GM12878 (cell line): ENCODE data around the gene ATOSA. TPM values are rescaled to one million over a fixed set of nuclear protein-coding genes. Genes with fewer than 3 reads are reported as not detected.

Experiments
- ATAC-seq: fragments of 200-7000 bp; cut with Tn5 transposase; 3 replicates; pipeline ENCODE4 v1.9.1; 2020; ENCODE audit warnings: mild to moderate bottlenecking, moderate library complexity
- BruUV-seq: library from RNA; stranded (reverse); fragments of 400-500 nt; replicated peaks from 2 replicates; lab custom pipeline; 2021; lab: Mats Ljungman, UMichigan
- CTCF ChIA-PET: fragments of 300-600 bp; sonication (Branson Sonifier 250); formaldehyde crosslinking; extraction: SDS; loops from one replicate; lab custom pipeline; 2021; ENCODE audit warnings: inconsistent platforms; lab: Yijun Ruan, JAX
- POLR2A ChIA-PET: fragments of 350-600 bp; formaldehyde crosslinking; extraction: SDS; loops from one replicate; lab custom pipeline; 2021; ENCODE audit warnings: inconsistent platforms; lab: Charles Lee
- RAD21 ChIA-PET: fragments of 300-600 bp; sonication (Branson Sonifier 250); formaldehyde crosslinking; loops from one replicate; lab custom pipeline; 2023; ENCODE audit warnings: antibody characterized with exemption; ENCODE audit not compliant: unreplicated experiment; lab: Charles Lee
- SMC1A ChIA-PET: fragments of 300-600 bp; sonication (Branson Sonifier 250); formaldehyde crosslinking; loops from one replicate; lab custom pipeline; 2023; ENCODE audit not compliant: unreplicated experiment, uncharacterized antibody; lab: Charles Lee
- DNase-seq: peaks from one replicate; pipeline ENCODE4 v3.0.0-alpha.2; 2011; ENCODE audit warnings: low read depth, low spot score
- FAIRE-seq: peaks from 3 replicates; lab custom pipeline; 2011; peaks lifted over from hg19 to GRCh38; lab: Jason Lieb, UNC
- H2AFZ ChIP-seq: 2 replicates; pipeline ENCODE4 v1.6.0; 2011; ENCODE audit warnings: low read depth, low read length, control low read depth; ENCODE audit not compliant: control insufficient read depth
- H3K27ac ChIP-seq: 2 replicates; pipeline ENCODE4 v1.5.1; 2011; ENCODE audit warnings: control low read depth; ENCODE audit not compliant: control insufficient read depth, insufficient read depth
- H3K27me3 ChIP-seq, 2 experiments: replicated peaks in 1 of 2; 2 replicates each; pipeline versions ENCODE4 v1.6.0 to v1.6.1; 2011; ENCODE audit warnings: low read length in 1 of 2; ENCODE audit not compliant: control insufficient read depth in 2 of 2, insufficient read depth in 2 of 2
- H3K36me3 ChIP-seq, 2 experiments: 2 replicates each; pipeline ENCODE4 v1.5.1; 2011; ENCODE audit warnings: low read length in 1 of 2; ENCODE audit not compliant: control insufficient read depth in 2 of 2, insufficient read depth in 2 of 2
- H3K4me1 ChIP-seq: 2 replicates; pipeline ENCODE4 v1.6.1; 2011; ENCODE audit warnings: mild to moderate bottlenecking, low read length, moderate library complexity, mixed read lengths; ENCODE audit not compliant: control insufficient read depth, insufficient read depth
- H3K4me2 ChIP-seq: 2 replicates; pipeline ENCODE4 v1.6.0; 2011; ENCODE audit warnings: control low read depth; ENCODE audit not compliant: control insufficient read depth, insufficient read depth
- H3K4me3 ChIP-seq: fragments of 200-600 bp; sonication (generic); 2 replicates; pipeline ENCODE4 v1.5.1; 2016
- H3K79me2 ChIP-seq: 2 replicates; pipeline ENCODE4 v1.6.0; 2011; ENCODE audit warnings: low read length; ENCODE audit not compliant: control insufficient read depth, insufficient read depth
- H3K9ac ChIP-seq: 2 replicates; pipeline ENCODE4 v1.8.0; 2011; ENCODE audit warnings: low read length, control low read depth, mixed read lengths; ENCODE audit not compliant: control insufficient read depth, insufficient read depth
- H3K9me3 ChIP-seq: replicated peaks from 3 replicates; pipeline ENCODE4 v1.5.1; 2011; ENCODE audit warnings: mild to moderate bottlenecking, low read length; ENCODE audit not compliant: control insufficient read depth, insufficient read depth
- H4K20me1 ChIP-seq: 2 replicates; pipeline ENCODE4 v1.6.0; 2011; ENCODE audit not compliant: control insufficient read depth, insufficient read depth
- BMI1 ChIP-seq: fragments of 450-650 bp; IDR thresholded peaks from 2 replicates; pipeline ENCODE4 v1.6.1; 2016; ENCODE audit warnings: mild to moderate bottlenecking, moderate library complexity, borderline replicate concordance
- CBFB ChIP-seq: IDR thresholded peaks from 2 replicates; pipeline ENCODE4 v1.6.1; 2016; ENCODE audit warnings: antibody characterized with exemption, low read depth
- CEBPB ChIP-seq, 2 experiments: fragments of 150-350 bp in 1 of 2; IDR thresholded peaks; 2 replicates each; pipeline ENCODE4 v1.6.1; 2012 to 2014; ENCODE audit warnings: low read depth in 2 of 2, low read length in 2 of 2, borderline replicate concordance in 1 of 2, inconsistent platforms in 1 of 2
- CUX1 ChIP-seq: IDR thresholded peaks from 2 replicates; pipeline ENCODE4 v1.6.1; 2012; ENCODE audit warnings: improper control_type of control experiment, low read depth, low read length; ENCODE audit not compliant: insufficient replicate concordance
- EZH2 ChIP-seq: IDR thresholded peaks from 2 replicates; pipeline ENCODE4 v1.6.1; 2012; ENCODE audit warnings: low read depth, mild to moderate bottlenecking, control low read depth, inconsistent platforms, low read length, borderline replicate concordance; ENCODE audit not compliant: control insufficient read depth
- HDGF ChIP-seq: fragments of 450-650 bp; IDR thresholded peaks from 2 replicates; pipeline ENCODE4 v1.6.1; 2016; ENCODE audit warnings: antibody characterized with exemption
- NBN ChIP-seq: fragments of 450-650 bp; IDR thresholded peaks from 2 replicates; pipeline ENCODE4 v1.6.1; 2016
- SMC3 ChIP-seq: IDR thresholded peaks from 2 replicates; pipeline ENCODE4 v1.6.1; 2011; ENCODE audit warnings: low read length, improper control_type of control experiment, borderline replicate concordance
- SRF ChIP-seq, 2 experiments: IDR thresholded peaks; 2 replicates each; pipeline ENCODE4 v1.6.1; 2011; ENCODE audit warnings: low read depth in 2 of 2, low read length in 2 of 2, mild to moderate bottlenecking in 1 of 2, moderate library complexity in 1 of 2
- ZBED1 ChIP-seq: IDR thresholded peaks from 2 replicates; pipeline ENCODE4 v1.6.1; 2016; ENCODE audit warnings: borderline replicate concordance
- ZNF217 ChIP-seq: fragments of 450-650 bp; IDR thresholded peaks from 2 replicates; pipeline ENCODE4 v1.6.1; 2017; ENCODE audit warnings: antibody characterized with exemption, mild to moderate bottlenecking
- WGBS: methylation state at CpG from one replicate; pipeline ENCODE4 v1.1.6; 2016; ENCODE audit warnings: low lambda C conversion rate; ENCODE audit not compliant: insufficient replicate concordance, insufficient coverage; ENCODE audit errors: missing lambda C conversion rate; 5-methylcytosine and 5-hydroxymethylcytosine counted together
- in situ Hi-C: fragments of 300-500 bp; cut with MboI; formaldehyde crosslinking; loops from 9 replicates; pipeline ENCODE4 v1.14.3; 2018; ENCODE audit warnings: mixed read lengths
- intact Hi-C: fragments of 100-400 bp; cut with micrococcal nuclease; formaldehyde crosslinking; loops from one replicate; pipeline ENCODE4 v1.14.2; 2022; ENCODE audit not compliant: unreplicated experiment
- polyA plus RNA-seq, 11 experiments: library from polyadenylated mRNA; depleted of rRNA in 4 of 11; unstranded in 6 of 11; stranded (reverse) in 5 of 11; fragments of >200 nt; fragmentation: Nextera tagmentation in 4 of 11; fragmentation: Illumina TruSeq in 1 of 11; extraction: Ambion mirVana in 4 of 11; extraction: Trizol in 1 of 11; gene quantifications; 1 replicate in 1 of 11; 2 replicates in 10 of 11; pipeline versions ENCODE4 v1.2.1 to v1.2.3, GENCODE V29; 2011 to 2016; ENCODE audit warnings: inconsistent platforms in 2 of 11, missing spikeins in 2 of 11, low read depth in 1 of 11
- total RNA-seq, 4 experiments: library from RNA; depleted of rRNA in 3 of 4; stranded (reverse); fragments of >200 nt in 3 of 4; fragmentation: Illumina TruSeq in 1 of 4; extraction: Trizol in 1 of 4; gene quantifications; 2 replicates each; pipeline versions ENCODE4 v1.2.1 to v1.2.3, GENCODE V29; 2013 to 2021

The ATOSA gene
- total and polyA plus RNA-seq, 10 of the 15 experiments (the other 5 are each of a cell fraction or from before 2014, with no cell fraction given): 6.8 to 24.3 (median 14.6) TPM

DNA sequence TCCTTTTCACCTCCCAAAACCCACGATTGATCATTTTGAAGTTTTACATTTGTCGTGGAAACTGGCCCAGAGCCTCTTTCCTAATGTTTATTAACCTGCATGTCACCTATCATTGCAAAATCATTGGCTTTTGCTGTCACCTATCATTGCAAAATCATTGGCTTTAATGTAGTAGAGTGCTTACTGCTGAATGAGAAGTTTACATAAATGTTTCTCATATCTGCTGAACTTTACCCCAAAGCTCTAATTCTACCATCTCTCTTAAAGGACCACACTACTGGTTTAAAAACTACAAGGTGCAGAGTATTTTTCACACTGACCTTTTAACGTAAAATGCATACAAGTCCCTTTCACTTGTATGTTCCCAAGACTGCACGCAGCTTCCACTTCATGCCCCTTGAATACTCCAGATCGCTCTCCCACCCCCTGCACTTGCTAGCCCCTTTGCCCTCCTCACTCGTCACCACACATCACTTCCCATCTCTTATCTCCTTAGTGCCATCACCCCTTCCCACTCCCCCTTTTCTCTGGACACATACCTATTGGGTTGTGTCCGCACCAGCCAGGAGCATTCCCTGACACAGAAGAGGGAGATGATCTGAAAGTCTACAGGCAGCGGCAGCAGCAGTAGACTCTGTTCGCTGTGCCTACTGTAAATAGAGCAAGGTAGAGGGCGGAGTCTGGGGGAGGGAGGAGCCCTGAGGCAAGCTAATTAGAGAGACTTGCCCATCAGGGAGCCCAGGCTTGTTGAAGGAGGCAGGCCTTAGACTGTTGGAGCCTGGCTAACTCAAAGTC is 30.2 kb upstream of the ATOSA start (continued):
- TF ChIP-seq CUX1: no peak
- no peak for TF ChIP-seq HDGF

DNA sequence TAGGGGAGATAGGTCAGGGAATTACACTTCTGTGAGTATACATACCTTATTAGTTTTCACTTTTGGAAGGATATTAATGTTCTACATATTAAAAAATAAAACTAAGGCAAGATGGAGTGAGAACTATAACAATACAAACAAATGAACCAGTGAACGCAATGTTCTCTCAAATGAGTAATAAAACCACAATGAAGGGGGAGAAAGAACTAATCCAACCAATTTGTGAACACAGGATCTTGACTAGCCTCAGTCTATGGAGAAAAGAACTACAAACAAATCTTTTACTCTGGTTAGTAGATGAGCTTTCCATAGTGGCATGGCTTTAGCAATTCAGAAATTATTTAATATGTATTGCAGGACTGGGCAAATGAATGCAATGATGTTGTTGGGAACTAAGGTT is 26.9 kb upstream of the ATOSA start:
- DNase-seq: no peak
- peaks cover 14% of the 10 kb centered on the region for H3K4me1 ChIP-seq
- WGBS: 89% methylated on average over 1 of the region's 1 CpG
- BruUV-seq: no TSS peak
- CTCF ChIA-PET: no interaction called here
- intact Hi-C loops: no loop called here
- no peak overlapping the region for H3K4me2 ChIP-seq
- no peak overlapping the region for H3K27ac ChIP-seq
- SMC1A ChIA-PET: no interaction called here
- H3K4me3 ChIP-seq: no peak overlapping the region
- H3K79me2 ChIP-seq: no peaks in the 10 kb centered on the region
- TF ChIP-seq ZNF217: no peak
- no peak for TF ChIP-seq EZH2
- no peak for TF ChIP-seq ZBED1
- TF ChIP-seq SMC3: no peak
- TF ChIP-seq CBFB: no peak
- TF ChIP-seq BMI1: no peak
- no peak for TF ChIP-seq SRF (IDR thresholded peaks at IDR 0.05; ENCODE audit: low read depth in 2 of 2, low read length in 2 of 2)
- TF ChIP-seq CEBPB (IDR thresholded peaks at IDR 0.05; ENCODE audit: borderline replicate concordance in 1 of 2, low read depth in 2 of 2, low read length in 2 of 2): no peak
- TF ChIP-seq NBN: no peak
- ATAC-seq: no peak
- POLR2A ChIA-PET: no interaction called here
- no peak overlapping the region for H2AFZ ChIP-seq
- in situ Hi-C loops: no loop called here
- H3K27me3 ChIP-seq: no peaks in the 10 kb centered on the region
- no peaks in the 10 kb centered on the region for H3K36me3 ChIP-seq
- no peaks in the 10 kb centered on the region for H3K9me3 ChIP-seq
- no peak for FAIRE-seq
- no peaks in the 10 kb centered on the region for H4K20me1 ChIP-seq
- H3K9ac ChIP-seq: no peak overlapping the region
- RAD21 ChIA-PET: no interaction called here
